Kidney (tissue), 14 donors: ENCODE data around the gene HAPSTR1. TPM values are rescaled to one million over a fixed set of nuclear protein-coding genes. Genes with fewer than 3 reads are reported as not detected.

Source experiments
- DNase-seq, 5 donors: peaks; one replicate each; pipeline ENCODE4 v3.0.0-alpha.2; 2013 to 2020
- FAIRE-seq: peaks from 2 replicates; lab custom pipeline; 2012; peaks lifted over from hg19 to GRCh38; lab: Jason Lieb, UNC
- H3K27ac ChIP-seq, 2 donors: one replicate each; pipeline ENCODE4 v1.7.0; 2013; ENCODE audit warnings: low read depth in 2 of 2, low read length in 2 of 2, inconsistent platforms in 1 of 2
- H3K27me3 ChIP-seq: one replicate; pipeline ENCODE4 v1.7.1; 2013; ENCODE audit warnings: low read length, inconsistent platforms; ENCODE audit not compliant: control insufficient read depth, insufficient read depth
- H3K36me3 ChIP-seq, 3 donors: one replicate each; pipeline versions ENCODE4 v1.7.0 to v1.7.1; 2013; ENCODE audit warnings: low read length in 3 of 3, control low read depth in 1 of 3, inconsistent platforms in 1 of 3; ENCODE audit not compliant: insufficient read depth in 3 of 3, control insufficient read depth in 2 of 3
- H3K4me1 ChIP-seq, 3 donors: one replicate each; pipeline versions ENCODE4 v1.7.0 to v1.7.1; 2013; ENCODE audit warnings: low read length in 3 of 3, inconsistent platforms in 1 of 3, low read depth in 1 of 3; ENCODE audit not compliant: control insufficient read depth in 2 of 3, insufficient read depth in 2 of 3
- H3K4me3 ChIP-seq, 3 donors: one replicate each; pipeline versions ENCODE4 v1.7.0 to v1.8.1; 2013; ENCODE audit warnings: low read length in 3 of 3, control low read depth in 1 of 3, inconsistent platforms in 1 of 3
- H3K9ac ChIP-seq, 3 donors: one replicate each; pipeline versions ENCODE4 v1.7.0 to v1.7.1; 2013; ENCODE audit warnings: low read length in 3 of 3, control low read depth in 1 of 3, inconsistent platforms in 1 of 3
- H3K9me3 ChIP-seq, 3 donors: one replicate each; pipeline versions ENCODE4 v1.7.0 to v1.7.1; 2013; ENCODE audit warnings: low read length in 3 of 3, control low read depth in 1 of 3, inconsistent platforms in 1 of 3; ENCODE audit not compliant: control insufficient read depth in 2 of 3, insufficient read depth in 1 of 3
- CTCF ChIP-seq: IDR thresholded peaks from 3 replicates; pipeline ENCODE4 v1.5.1; 2012; ENCODE audit warnings: mild to moderate bottlenecking, moderate library complexity, borderline replicate concordance; ENCODE audit not compliant: insufficient read depth; ENCODE audit errors: extremely low read depth
- intact Hi-C: fragments of 100-400 bp; cut with DNase I; formaldehyde crosslinking; loops from one replicate; pipeline ENCODE4 v1.11.1; 2022
- polyA plus RNA-seq: library from polyadenylated mRNA; stranded (reverse); fragments of 350-450 nt; fragmentation: Illumina TruSeq; extraction: RNeasy Lipid Tissue Mini Kit (QIAGEN cat#74804); gene quantifications from one replicate; pipeline ENCODE4 v1.2.3, GENCODE V29; 2014; ENCODE audit warnings: low read depth, low replicate concordance; ENCODE audit not compliant: insufficient read depth
- total RNA-seq: library from RNA; stranded (reverse); fragmentation: NEBNext Ultra II Directional; extraction: Animal tissue kit (Norgen Biotek cat#: 25700); gene quantifications from one replicate; pipeline ENCODE4 v1.2.1, GENCODE V29; 2021
- donor health status: control.
- donor health status: control.
- donor health status: control.
- donor health status: control.
- donor health status: control.
- donor health status: DM: yes; HTN: yes; CAD: no.
- donor health status: Normal renal cell carcinoma (clear cell type).

HAPSTR1 gene
- total and polyA plus RNA-seq, 2 donors from 2014 or later, result 14.7 to 77.0 TPM

- no peak for TF ChIP-seq CTCF
- Histone ChIP-seq H3K9me3 (no peaks in the 10 kb centered on the region), H3K27ac (peak overlapping the region; percentile 58 to 60), H3K9ac (no peak overlapping the region), H3K4me1 (peaks cover 0 to 6% (median 4%) of the 10 kb centered on the region in 3 donors), H3K27me3 (no peaks in the 10 kb centered on the region), H3K4me3 (no peak overlapping the region), H3K36me3 (no peaks in the 10 kb centered on the region)
- FAIRE-seq (no peak), DNase-seq (no peak)
- intact Hi-C loops, result no loop called here
Measured at GRCh38 chr16:9048302-9048700, 43.1 kb upstream of the HAPSTR1 start.

GRCh38 chr16:9049241-9049640 lies 42.2 kb upstream of the HAPSTR1 start:
- Histone ChIP-seq H3K4me1 (peaks cover 0 to 6% (median 4%) of the 10 kb centered on the region in 3 donors), H3K36me3 (no peaks in the 10 kb centered on the region), H3K4me3 (no peak overlapping the region), H3K27ac (no peak overlapping the region), H3K9ac (no peak overlapping the region), H3K9me3 (no peaks in the 10 kb centered on the region), H3K27me3 (no peaks in the 10 kb centered on the region)
- DNase-seq (no peak), FAIRE-seq (no peak)
- TF ChIP-seq CTCF, result no peak
- intact Hi-C loops, result no loop called here

GRCh38 chr16:9050102-9050830 lies 41.2 kb upstream of the HAPSTR1 start:
- Histone ChIP-seq H3K9me3 (no peaks in the 10 kb centered on the region), H3K27me3 (no peaks in the 10 kb centered on the region), H3K9ac (no peak overlapping the region), H3K4me3 (no peak overlapping the region), H3K27ac (no peak overlapping the region), H3K4me1 (peaks cover 0 to 6% (median 4%) of the 10 kb centered on the region in 3 donors), H3K36me3 (no peaks in the 10 kb centered on the region)
- DNase-seq (no peak), FAIRE-seq (no peak)
- no peak for TF ChIP-seq CTCF
- intact Hi-C loops, result no loop called here
